GM21528 (cell line): ENCODE measurements around the gene GTF2H1.
A peak's percentile ranks its signal among the peaks of the same experiment; 100 is the strongest.

Experiments
- ATAC-seq: cut with Tn5 transposase; IDR thresholded peaks from one replicate; pipeline ENCODE4 v1.9.1; 2021; ENCODE audit warnings: mild to moderate bottlenecking, moderate library complexity; ENCODE audit not compliant: unreplicated experiment, low FRiP score

GTF2H1 gene

GRCh38 chr11:18321969-18322711 is at the start of gene GTF2H1, which contains the start of gene HPS5:
Gene GTF2H1, plus strand, starts transcription at chr11:18322567. Its CDS starts 10,508 bp downstream, at chr11:18333075.
Gene HPS5, minus strand, starts transcription at chr11:18322140. Its CDS starts 4,282 bp downstream, at chr11:18317858.
- ATAC-seq, result peak; percentile 88

GRCh38 chr11:18277565-18278271 is 44.6 kb upstream of the GTF2H1 start:
- ATAC-seq, result no peak

GRCh38 chr11:18280438-18281045 is 41.8 kb upstream of the GTF2H1 start:
- peak; percentile 81 for ATAC-seq

GRCh38 chr11:18282626-18283025 is 39.7 kb upstream of the GTF2H1 start:
- no peak for ATAC-seq

GRCh38 chr11:18285841-18286240 is 36.5 kb upstream of the GTF2H1 start:
- ATAC-seq, result no peak

GRCh38 chr11:18288911-18289310 is 33.5 kb upstream of the GTF2H1 start:
- ATAC-seq, result no peak

- no peak for ATAC-seq
Observed at GRCh38 chr11:18294862-18295261, 27.5 kb upstream of the GTF2H1 start.

- ATAC-seq, result no peak
Observed at GRCh38 chr11:18295316-18295715, 27.1 kb upstream of the GTF2H1 start.

GRCh38 chr11:18299721-18300120 is 22.6 kb upstream of the GTF2H1 start:
- ATAC-seq, result no peak

GRCh38 chr11:18304745-18305144 is 17.6 kb upstream of the GTF2H1 start:
- ATAC-seq, result no peak

- no peak for ATAC-seq
Observed at GRCh38 chr11:18307461-18308139, 14.8 kb upstream of the GTF2H1 start.

GRCh38 chr11:18308242-18308641 is 14.1 kb upstream of the GTF2H1 start:
- no peak for ATAC-seq

- no peak for ATAC-seq
Observed at GRCh38 chr11:18309691-18310090, 12.7 kb upstream of the GTF2H1 start.

GRCh38 chr11:18310800-18311340 is 11.5 kb upstream of the GTF2H1 start:
- no peak for ATAC-seq

GRCh38 chr11:18312012-18312411 is 10.4 kb upstream of the GTF2H1 start:
- no peak for ATAC-seq

- ATAC-seq, result no peak
Observed at GRCh38 chr11:18312663-18313420, 9.5 kb upstream of the GTF2H1 start.

- ATAC-seq, result no peak
Observed at GRCh38 chr11:18313965-18314763, 8.2 kb upstream of the GTF2H1 start.

GRCh38 chr11:18314784-18315523 is 7.4 kb upstream of the GTF2H1 start:
- ATAC-seq, result no peak
